ENCODE results near the gene TRIM72.
"Not testable (repeated sequence)": the region's sequence is repeated elsewhere in the genome, so short reads cannot be mapped to it uniquely, and the experiment has no call there.

GRCh38 chr16:31245598-31245997 is 31.7 kb downstream of the TRIM72 start:
- TF ChIP-seq, protein P1, sequence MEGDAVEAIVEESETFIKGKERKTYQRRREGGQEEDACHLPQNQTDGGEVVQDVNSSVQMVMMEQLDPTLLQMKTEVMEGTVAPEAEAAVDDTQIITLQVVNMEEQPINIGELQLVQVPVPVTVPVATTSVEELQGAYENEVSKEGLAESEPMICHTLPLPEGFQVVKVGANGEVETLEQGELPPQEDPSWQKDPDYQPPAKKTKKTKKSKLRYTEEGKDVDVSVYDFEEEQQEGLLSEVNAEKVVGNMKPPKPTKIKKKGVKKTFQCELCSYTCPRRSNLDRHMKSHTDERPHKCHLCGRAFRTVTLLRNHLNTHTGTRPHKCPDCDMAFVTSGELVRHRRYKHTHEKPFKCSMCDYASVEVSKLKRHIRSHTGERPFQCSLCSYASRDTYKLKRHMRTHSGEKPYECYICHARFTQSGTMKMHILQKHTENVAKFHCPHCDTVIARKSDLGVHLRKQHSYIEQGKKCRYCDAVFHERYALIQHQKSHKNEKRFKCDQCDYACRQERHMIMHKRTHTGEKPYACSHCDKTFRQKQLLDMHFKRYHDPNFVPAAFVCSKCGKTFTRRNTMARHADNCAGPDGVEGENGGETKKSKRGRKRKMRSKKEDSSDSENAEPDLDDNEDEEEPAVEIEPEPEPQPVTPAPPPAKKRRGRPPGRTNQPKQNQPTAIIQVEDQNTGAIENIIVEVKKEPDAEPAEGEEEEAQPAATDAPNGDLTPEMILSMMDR (IDR thresholded peaks at IDR 0.05), result not testable (repeated sequence)
- TF ChIP-seq POLR2A (IDR thresholded peaks at IDR 0.05), result not testable (repeated sequence)

Measured in uterus (tissue), 2 donors.